Stimulated activated CD8-positive, alpha-beta memory T cell treated with anti-CD3 and anti-CD28 coated beads, Interleukin-15, amount 100 ng/mL, for 1 hour (primary cell): ENCODE results near the gene MYLK4.
A peak's percentile ranks its signal among the peaks of the same experiment; 100 is the strongest.

Source experiments
- DNase-seq: peaks from one replicate; pipeline ENCODE4 v3.0.0-alpha.2; 2020; ENCODE audit warnings: low read depth

MYLK4 gene

DNA sequence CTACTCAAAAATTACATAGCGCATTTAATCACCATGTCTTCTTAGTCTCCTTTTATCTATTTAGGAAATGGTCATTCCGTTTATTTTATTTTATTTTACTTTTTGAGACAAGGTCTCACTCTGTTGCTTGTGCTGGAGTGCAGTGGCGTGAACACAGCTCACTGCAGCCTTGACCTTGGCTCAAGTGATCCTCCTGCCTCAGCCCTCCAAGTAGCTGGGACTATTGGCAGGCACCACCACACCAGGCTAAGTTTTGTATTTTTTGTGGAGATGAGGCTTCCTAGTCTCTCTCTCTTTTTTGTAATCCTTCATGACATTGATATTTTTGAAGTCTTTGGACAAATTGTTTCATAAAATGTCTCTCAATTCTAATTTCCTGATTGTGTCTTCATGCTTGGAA, 4.7 kb upstream of the MYLK4 start:
- DNase-seq, result no peak

DNA sequence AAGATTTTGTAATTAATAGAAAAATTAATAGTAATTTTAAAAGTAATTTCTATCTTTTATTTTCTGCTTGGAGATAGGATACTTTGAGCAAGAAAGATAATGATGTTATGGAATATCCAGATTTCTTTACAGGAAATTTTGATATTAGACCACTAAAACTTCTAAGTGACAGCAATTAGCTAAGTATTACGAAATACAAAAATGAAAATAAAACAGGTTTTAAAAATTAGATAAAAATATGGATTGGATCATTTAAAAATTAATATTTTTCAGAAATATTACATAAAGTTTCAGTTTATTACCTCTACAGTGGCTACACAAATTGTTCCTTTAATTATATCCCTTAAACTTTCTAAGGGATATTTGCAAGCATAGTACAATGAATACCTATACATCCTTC, 4.2 kb upstream of the MYLK4 start:
- no peak for DNase-seq

DNA sequence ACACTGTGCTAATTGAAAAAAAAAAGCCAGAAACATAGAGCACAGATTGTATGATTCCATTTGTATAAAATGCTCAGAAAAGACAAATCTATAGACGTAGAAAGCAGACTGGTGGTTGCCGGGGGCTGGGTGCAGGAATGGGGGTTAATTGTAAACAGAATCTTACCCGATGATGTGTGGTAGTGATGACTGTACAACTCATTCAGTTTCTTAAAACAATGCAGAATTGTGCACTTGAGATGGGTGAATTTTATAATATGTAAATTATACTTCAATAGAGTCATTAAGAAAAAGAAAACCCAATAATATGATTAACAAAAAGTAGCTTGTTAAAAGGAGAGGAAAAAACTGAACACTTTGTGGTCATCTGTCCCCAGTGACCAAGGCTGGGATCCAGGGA, 3.7 kb upstream of the MYLK4 start:
- no peak for DNase-seq

DNA sequence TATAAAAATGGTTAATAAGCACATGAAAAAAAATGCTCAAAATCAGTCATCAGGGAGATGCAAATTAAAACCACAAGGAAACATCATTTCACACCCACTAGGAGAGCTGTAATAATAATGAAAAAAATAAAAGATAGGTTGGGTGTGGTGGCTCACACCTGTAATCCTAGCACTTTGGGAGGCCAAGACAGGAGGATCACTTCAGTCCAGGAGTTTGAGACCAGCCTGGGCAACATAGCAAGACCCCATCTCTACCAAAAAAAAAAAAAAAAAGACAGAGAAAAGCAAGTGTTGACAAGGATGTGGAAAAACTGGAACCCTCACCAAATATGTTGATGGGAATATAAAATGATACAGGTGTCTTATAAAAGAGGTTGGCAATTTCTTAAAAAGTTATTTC, 3.0 kb upstream of the MYLK4 start:
- no peak for DNase-seq

DNA sequence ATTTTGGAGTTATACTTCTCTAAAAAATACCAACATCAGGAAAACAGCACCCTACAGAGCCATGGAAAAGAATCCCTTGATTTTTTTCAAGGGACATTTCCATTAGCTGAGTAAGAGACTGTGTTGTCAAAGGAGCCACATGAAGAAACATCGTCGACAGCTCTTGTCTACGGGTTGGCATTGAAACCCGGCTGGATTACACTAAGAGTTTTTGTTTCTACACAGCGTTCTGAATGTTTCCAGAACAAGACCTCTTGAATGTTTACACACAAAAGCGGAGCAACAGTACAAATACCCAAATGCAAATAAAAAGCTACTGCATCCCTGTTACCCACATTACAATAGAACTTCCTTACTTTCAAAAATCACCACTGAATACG, 2.4 kb upstream of the MYLK4 start:
- DNase-seq, result no peak

DNA sequence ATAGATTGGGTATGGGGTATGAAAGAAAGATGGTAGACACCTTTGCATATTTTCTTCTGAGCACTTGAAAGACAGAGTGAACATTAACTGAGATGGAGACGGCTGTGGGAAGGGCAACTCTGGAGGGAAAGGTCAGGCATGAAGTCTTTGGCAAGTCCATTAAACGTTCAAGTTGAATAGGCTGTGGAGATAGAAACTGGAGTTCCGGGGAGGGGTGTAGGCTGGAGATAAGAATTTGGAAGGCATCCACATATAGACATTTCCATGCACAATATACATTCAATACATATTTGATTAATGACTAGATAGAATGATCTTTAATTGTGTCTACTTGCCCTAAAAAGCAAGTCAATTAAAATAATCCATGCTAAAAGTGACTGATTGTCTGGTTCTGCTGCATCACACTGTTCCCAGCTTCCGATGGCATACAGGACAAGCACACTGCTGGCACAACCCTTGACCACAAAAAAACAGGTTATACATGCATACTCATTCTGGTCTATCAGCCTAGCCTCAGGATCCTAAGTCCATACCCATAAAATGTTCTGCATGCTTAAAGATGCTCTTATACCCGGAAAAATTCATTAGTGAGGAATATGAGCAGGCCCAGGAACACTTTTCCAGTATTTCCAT, 1.9 kb upstream of the MYLK4 start:
- DNase-seq, result no peak

DNA sequence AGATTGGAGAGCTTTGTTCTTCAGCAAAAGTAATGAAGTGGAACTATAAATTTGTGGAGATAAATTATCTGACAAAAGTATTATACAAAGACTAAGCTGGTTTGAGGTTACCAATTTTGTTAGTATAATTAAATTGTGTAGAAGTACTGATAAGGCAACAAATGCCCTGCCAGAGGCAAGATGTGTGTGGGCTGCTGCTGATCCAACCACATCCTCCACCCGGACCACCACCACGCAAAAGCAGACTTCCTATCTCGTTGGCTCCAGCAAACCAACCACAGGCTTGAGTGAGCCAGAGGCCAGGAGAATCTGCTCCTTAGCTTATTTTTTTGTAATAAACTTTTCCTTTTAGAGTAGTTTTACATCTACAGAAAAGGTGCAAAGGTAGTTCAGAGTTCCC, 1.1 kb upstream of the MYLK4 start:
- no peak for DNase-seq

DNA sequence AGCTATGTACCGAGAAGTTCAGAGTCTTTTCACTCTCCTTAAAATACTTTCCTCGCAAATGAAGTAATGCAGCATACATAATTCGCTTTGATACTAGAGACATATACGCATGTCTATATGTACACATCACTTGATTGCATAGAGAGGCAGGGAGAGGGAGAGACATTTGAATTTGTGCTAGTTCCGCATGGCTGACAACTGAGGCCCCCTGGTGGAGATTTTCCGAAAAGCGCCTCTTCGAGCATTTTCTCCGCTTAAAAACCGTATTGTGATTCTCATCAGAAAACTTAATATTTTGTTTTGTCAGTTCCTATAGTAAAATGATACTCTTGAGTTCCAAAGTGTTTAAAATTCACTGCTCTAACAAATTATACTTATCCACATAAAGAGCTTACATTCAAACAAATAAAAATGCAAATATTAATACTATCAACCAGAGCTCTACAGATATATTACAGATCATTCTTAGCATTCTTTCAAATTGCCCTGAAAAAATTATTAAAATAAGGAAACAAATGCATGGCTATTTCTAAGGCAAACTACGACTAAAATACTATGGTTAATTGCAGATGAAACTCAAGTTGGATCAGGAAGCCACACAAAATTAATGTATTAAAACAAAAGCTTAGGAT, 637 bp downstream of the MYLK4 start:
- peak; percentile 46 for DNase-seq

DNA sequence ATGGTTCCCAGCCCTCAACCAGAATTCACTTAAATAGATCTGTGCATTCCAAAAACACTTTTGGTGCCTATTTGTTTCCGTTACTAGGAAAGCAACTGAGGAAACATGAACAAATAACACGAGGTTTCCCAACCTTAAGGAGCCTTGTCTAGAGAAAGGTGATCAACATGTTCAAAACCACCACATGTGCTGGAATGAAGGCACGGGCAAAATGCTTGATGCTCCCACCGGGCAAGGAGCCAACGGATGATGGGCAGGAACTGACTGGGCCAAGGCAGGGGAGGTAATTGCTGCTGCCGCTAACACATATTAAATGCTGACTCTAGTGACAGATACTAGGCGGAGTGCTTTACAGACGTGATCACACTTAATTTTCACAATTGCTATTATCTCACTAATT, 2.5 kb downstream of the MYLK4 start:
- no peak for DNase-seq

DNA sequence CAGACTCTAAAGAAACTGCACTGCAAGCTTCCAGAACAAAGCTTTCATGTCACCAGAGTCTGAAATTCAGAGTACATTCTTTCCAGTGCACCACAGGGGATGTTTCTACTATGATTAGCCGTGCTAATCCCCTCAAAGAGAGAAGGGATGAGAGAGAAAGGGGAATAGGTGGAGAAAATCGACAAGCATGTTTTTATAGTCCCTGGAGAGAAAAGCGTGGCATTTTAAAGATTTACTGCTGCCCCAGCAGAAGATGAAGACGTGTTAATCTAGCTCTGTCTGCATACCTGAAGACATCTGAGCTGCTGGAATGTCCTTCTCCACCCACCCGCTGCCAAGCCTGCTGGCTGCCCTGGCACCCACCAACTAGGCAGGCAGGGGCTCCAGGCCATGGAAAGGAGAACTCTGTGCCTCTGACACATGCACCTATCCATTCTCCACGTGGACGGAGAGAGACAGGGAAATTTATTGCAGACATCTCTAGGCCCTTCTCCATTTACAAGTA, 4.1 kb downstream of the MYLK4 start:
- DNase-seq, result no peak

DNA sequence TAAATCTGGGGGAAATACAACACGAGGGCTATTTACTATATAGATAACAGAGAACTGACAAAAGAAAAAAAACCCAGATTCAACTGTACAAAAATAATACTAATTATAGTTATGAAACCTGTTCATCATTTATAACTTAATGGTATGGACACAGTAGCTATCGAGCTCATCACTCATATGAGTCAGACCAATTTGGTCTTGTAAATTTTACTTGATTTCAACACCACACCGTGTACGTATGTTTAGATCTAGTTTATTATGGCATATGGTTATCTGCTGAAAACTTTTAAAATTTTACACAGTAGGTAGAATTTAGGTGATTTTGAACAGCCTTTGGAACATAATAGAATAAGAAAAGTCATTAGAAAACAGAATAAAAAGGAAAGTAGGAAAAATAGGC, 5.5 kb downstream of the MYLK4 start:
- DNase-seq, result no peak

DNA sequence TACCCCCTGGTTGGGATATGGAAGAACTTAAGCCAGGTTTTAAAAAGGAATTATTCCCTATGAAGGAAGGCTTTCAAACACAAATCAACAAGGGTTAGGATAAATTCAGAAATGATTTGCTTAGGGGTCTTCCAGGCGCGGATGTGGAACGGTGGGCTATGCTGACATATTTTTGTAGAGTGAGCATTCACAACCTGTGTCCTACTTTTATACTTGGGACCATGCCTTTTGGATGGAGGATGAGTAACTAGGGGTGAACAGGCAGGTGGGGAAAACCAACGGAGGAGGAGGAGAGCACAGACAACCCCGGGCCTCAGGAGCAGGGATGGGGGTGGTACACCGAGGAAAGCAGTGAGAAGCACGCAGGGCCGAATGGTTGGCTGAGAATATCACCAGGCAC, 5.9 kb downstream of the MYLK4 start:
- no peak for DNase-seq

DNA sequence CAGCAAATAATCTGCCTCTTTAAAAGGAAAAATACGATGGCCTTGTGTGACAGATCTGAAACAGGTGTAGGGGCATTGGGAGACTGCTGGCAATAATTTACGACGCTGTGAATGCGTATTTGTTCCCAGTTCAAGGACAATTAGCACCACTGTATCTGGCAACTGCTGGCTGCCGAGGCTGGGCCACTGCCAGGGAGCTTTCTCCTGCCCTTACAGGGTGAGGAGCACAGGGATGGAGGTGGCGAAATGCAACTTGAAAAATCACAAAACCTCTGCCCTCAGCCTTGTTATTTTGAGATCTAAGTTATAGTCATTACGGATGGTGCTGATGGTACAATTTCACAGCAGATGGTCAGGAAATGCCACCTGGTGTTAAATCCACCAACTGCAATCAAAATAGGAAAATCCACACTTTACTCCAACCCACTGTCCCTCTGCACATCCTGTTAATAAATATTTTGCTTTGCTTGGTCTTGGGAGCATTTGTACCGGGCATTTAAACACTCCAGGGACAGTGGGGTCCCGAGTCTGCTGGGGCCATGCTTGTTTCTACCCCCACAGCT, 6.4 kb downstream of the MYLK4 start:
- no peak for DNase-seq

DNA sequence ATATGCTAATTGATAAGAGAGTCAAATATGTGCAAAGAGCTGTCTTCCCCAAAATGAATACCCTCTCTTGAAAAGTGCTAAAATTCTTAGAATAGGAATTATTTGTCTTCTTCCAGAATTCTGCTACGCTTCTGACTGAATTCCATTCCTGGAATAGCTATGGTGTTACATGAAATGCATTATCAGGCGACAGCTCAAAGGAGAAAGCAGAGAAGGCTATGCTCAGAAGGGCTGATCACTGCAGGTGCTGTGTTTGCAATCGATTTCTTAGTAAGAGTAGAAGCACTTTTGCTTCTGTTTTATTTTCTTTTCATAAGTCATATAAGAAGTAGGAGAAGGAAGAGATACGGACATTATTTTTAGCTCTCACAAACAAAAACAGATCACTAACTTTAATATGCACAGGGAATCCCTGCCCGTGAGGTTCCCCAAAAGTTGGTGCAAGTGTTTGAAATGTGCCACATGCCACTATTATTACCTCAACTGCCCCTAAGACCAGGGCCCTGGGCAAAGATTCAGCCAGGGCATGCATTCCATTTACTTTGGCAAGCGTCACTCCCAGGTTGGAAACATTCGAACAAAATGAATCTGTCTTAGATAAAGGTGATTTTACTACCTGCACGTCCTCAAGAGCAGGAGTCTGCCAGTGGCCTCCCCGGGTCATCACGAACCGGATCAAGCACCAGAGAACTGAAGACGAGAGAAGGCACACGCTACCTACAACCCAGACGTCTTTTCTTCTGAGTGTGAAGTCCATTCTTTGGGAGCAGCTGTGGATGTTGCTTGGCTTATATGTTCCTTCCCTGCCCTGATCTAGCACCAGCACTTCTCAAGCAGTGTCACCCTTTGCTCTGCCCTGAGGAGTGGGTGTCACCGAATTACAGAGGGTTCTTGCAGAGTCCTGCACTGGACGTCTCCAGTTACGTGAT, 7.2 kb downstream of the MYLK4 start:
- DNase-seq, result no peak

DNA sequence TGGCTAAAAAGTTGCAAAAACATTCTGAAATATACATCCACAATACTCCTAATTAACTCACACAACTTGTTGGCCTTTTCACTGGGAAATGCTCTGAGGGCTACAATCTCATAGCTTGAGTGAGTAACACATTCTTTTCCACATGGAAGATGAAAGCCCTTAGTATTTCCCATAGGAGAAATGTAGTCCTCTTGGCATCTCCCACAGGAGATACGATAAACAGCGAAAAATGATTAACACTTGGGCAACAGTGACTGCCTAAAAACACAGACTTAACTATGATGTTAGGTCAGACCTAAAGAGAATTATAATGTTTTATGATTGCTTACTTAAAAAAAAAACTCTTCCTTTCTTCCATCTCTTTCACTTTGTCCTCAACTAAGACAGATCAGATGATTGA, 9.0 kb downstream of the MYLK4 start:
- DNase-seq, result no peak

DNA sequence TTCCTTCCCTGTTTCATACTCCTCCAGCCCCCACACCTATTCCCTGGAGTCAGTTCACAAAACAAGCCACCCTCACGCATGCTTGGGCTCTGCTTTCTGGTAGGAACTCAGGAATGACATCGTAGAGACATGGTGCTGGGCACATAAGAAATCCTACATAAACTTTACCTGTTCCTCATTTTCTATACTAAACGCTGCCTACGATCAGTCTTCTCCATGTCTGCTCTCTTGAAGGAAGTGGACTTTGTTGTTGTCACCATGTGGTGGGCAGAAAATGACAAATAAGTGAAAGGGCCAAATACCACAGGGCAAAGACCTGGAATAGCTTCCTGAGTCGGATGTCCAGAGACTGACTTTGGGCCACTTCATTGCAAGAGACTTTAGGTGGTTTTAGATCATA, 10.1 kb downstream of the MYLK4 start:
- DNase-seq, result no peak

DNA sequence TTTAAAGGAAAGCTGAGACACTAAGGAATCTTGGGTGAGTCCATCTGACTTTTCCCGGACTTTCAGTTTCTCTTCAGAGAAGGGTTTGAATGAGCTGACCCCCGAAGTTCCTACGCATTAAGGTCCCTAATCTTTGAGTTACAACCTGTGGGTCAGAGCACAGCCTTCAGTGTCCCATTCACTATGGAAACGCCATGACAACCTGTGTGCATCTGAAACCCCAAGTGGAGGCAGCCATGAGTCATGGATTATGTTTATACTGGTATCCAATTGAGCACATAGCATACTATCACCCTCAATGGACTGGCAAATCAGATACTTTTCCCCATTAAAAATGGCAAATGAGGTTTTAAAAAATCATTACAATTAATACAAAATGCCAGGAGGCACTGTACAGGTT, 11.4 kb downstream of the MYLK4 start:
- no peak for DNase-seq

DNA sequence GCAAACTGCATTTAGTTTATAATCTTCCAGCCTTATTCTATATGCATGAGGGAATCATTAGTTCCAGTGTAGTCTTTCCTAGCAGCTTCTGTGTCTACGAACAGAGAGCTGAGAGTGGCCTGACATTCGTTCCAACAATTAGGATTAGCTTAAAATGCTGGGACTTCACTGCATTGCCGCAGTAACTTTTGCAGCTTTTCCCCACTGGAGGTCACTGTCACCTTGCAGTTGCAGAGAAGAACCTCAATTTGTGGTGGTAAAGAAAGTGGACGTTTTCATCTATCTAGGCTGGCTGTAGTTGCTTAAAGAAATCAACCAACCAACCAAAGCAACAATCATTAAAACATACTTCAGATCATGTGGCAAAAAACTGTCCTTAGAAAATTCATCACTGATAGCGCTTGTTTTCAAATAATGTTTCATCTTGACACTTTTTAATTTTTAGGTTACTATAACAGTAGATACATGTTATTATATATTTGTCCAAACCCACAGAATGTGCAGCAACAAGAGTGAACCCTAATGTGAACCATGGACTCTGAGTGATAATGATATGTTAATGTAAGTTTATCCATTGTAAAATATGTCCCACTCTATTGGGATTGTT, 12.2 kb downstream of the MYLK4 start:
- peak; percentile 25 for DNase-seq

DNA sequence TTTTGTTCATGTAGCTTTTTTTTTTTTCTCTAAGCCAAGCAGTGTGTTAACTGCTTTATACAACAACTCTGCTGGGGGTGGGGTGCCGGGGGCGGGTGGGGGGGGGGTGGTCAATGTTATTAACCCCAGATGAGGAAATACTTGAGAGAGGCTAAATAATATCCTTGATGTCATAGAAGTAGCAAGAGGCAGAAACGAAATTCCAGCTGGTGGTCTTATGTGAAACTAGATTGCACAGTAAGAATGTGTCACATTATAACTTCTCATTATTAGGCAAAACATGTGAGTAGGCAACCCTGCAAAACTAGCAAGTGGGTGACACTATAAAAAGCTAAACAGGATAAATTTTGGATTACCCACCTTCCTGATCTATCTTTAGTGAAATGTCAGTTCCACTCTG, 12.8 kb downstream of the MYLK4 start:
- DNase-seq, result no peak

DNA sequence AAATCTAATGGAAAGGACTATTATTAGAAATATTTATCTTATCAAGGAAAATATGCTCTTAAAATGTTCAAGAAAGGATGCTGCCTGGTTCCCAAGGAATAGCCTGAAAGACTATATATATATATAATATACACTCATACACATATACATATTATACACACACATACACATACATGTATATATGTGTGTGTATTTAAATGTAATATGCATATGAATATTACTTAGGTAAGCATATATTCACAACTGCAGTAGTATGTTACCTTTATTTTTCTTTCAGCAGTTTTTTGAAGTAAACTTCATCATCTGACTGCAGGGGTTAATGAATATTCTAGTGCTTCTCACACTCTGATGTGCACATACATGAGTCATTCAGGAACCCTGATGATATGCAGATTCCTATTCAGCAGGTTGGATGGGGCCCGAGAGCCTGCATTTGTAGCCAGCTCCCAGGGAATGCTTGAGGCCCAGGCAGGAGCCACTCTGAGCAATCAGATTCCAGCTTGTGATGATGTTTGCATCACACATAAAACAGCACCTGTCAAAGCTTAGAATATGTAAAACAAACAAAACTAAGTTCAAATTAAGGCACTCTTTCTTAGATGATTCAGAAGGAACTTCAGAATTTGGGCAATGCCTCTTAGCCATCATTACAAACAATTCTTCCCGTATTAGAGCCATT, 16.1 kb downstream of the MYLK4 start:
- DNase-seq, result no peak

DNA sequence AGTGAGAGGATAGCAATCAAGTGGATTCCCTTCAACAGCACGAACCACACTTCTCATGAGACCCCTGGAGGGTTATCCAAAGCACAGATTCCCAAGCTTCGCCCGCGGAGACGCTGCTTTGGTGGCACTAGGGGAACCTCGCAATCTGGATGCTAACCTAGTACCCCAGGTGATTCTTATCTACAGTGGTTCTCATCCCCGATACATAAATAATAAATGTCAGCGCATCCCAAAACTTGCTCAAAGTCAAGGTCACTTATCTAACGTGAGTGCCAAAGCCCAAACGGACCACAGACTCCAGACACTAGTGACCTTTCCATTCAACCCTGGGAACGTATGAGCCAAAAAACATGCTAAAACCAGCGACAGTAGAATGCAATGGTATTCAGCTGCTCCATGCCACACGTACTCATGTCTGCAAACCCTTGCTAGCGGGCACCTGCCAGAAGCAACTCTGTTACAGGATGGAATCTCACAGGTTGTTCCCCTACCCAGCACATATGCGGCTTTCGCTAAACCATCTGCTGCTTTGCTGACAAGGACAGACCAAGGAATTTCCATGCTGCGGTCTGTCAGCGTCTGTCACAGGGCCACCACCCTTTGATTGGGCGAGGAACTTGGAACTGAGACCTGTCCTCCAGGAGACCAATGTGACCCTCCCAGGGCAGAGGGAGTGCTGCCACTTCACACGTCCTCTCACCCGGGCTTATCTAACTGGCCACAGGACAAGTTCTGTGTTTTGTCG, 16.8 kb downstream of the MYLK4 start:
- no peak for DNase-seq
